SK-N-SH (cell line): ENCODE measurements around the gene MCC. TPM values are rescaled to one million over a fixed set of nuclear protein-coding genes. Genes with fewer than 3 reads are reported as not detected.

Source experiments
- CTCF ChIA-PET: fragments of 300-600, 350-600 bp; formaldehyde crosslinking; extraction: SDS; loops from one replicate; lab custom pipeline; 2021; lab: Yijun Ruan, JAX
- POLR2A ChIA-PET: fragments of 350-600 bp; sonication (Branson Sonifier 250); formaldehyde crosslinking; extraction: SDS; loops from one replicate; lab custom pipeline; 2020; ENCODE audit warnings: antibody characterized with exemption, inconsistent platforms; lab: Yijun Ruan, JAX
- DNase-seq: peaks from one replicate; pipeline ENCODE4 v3.0.0; 2012
- H2AFZ ChIP-seq: fragments of 200-600 bp; sonication (generic); 2 replicates; pipeline ENCODE4 v1.8.1; 2016; ENCODE audit warnings: antibody characterized with exemption, mild to moderate bottlenecking, low read depth
- H3F3A ChIP-seq: fragments of 200-600 bp; sonication (generic); replicated peaks from 2 replicates; pipeline ENCODE3; 2016; ENCODE audit warnings: antibody characterized with exemption, mild to moderate bottlenecking; ENCODE audit not compliant: insufficient read depth
- H3K27ac ChIP-seq, 2 experiments: fragments of 200-500 bp in 1 of 2; fragments of 200-600 bp in 1 of 2; sonication (Bioruptor generic) in 1 of 2; sonication (generic), shearing (Covaris generic) in 1 of 2; 2 replicates each; pipeline versions ENCODE4 v1.5.1 to v1.6.1; 2014 to 2016; ENCODE audit warnings: low read depth in 2 of 2, inconsistent platforms in 1 of 2, low read length in 1 of 2, mild to moderate bottlenecking in 1 of 2, mixed read lengths in 1 of 2
- H3K27me3 ChIP-seq: fragments of 200-600 bp; sonication (generic), shearing (Covaris generic); 2 replicates; pipeline ENCODE4 v1.6.1; 2016; ENCODE audit warnings: mixed run types; ENCODE audit not compliant: insufficient read depth
- H3K36me3 ChIP-seq, 2 experiments: fragments of 200-500 bp in 1 of 2; fragments of 200-600 bp in 1 of 2; sonication (Bioruptor generic) in 1 of 2; sonication (generic) in 1 of 2; replicated peaks in 1 of 2; 2 replicates each; pipeline versions ENCODE3 to v1.5.1; 2014 to 2016; ENCODE audit warnings: low read length in 1 of 2, mild to moderate bottlenecking in 1 of 2; ENCODE audit not compliant: insufficient read depth in 2 of 2, control insufficient read depth in 1 of 2
- H3K4me1 ChIP-seq, 2 experiments: fragments of 200-500 bp in 1 of 2; fragments of 200-600 bp in 1 of 2; sonication (Bioruptor generic) in 1 of 2; sonication (generic), shearing (Covaris generic) in 1 of 2; 2 replicates each; pipeline versions ENCODE4 v1.5.1 to v1.6.1; 2014 to 2016; ENCODE audit warnings: low read depth in 1 of 2, low read length in 1 of 2, mixed run types in 1 of 2; ENCODE audit not compliant: insufficient read depth in 2 of 2, control insufficient read depth in 1 of 2
- H3K4me2 ChIP-seq: fragments of 200-600 bp; sonication (generic), shearing (Covaris generic); 2 replicates; pipeline ENCODE4 v1.6.1; 2017; ENCODE audit warnings: mixed run types
- H3K4me3 ChIP-seq, 2 experiments: fragments of 200-500 bp in 1 of 2; fragments of 200-600 bp in 1 of 2; sonication (Bioruptor generic) in 1 of 2; sonication (generic), shearing (Covaris generic) in 1 of 2; 2 replicates each; pipeline versions ENCODE4 v1.5.1 to v1.8.1; 2014 to 2016; ENCODE audit warnings: low read depth in 2 of 2, inconsistent platforms in 1 of 2, low read length in 1 of 2, mild to moderate bottlenecking in 1 of 2, mixed read lengths in 1 of 2, moderate library complexity in 1 of 2
- H3K79me2 ChIP-seq: fragments of 200-600 bp; sonication (generic); 2 replicates; pipeline ENCODE4 v1.8.1; 2017; ENCODE audit warnings: mild to moderate bottlenecking; ENCODE audit not compliant: insufficient read depth
- H3K9ac ChIP-seq: fragments of 200-600 bp; sonication (generic); 2 replicates; pipeline ENCODE4 v1.6.1; 2017; ENCODE audit warnings: mixed run types
- H3K9me2 ChIP-seq: fragments of 200-600 bp; sonication (generic); 2 replicates; pipeline ENCODE4 v1.6.1; 2017; ENCODE audit warnings: mixed run types
- H3K9me3 ChIP-seq: fragments of 200-600 bp; sonication (generic); 2 replicates; pipeline ENCODE4 v1.6.1; 2017; ENCODE audit warnings: mixed run types, mild to moderate bottlenecking, moderate library complexity
- H4K20me1 ChIP-seq: fragments of 200-600 bp; sonication (generic); 2 replicates; pipeline ENCODE4 v1.6.1; 2017; ENCODE audit warnings: mild to moderate bottlenecking, mixed run types; ENCODE audit not compliant: insufficient read depth
- CHD2 ChIP-seq: fragments of 150-350 bp; IDR thresholded peaks from 2 replicates; pipeline ENCODE4 v1.6.1; 2018; ENCODE audit warnings: low read length; ENCODE audit not compliant: partially characterized antibody
- ELF1 ChIP-seq: IDR thresholded peaks from 2 replicates; pipeline ENCODE4 v1.4.0; 2012
- EP300 ChIP-seq, 2 experiments: IDR thresholded peaks; 2 replicates each; pipeline versions ENCODE4 v1.4.0 to v1.6.1; 2012; ENCODE audit warnings: borderline replicate concordance in 1 of 2, low read depth in 1 of 2, low read length in 1 of 2
- EZH2phosphoT487 ChIP-seq: fragments of 200-600 bp; sonication (generic); IDR thresholded peaks from 2 replicates; pipeline ENCODE4 v1.6.1; 2017; ENCODE audit warnings: low read depth, mixed run types, mild to moderate bottlenecking, antibody characterized with exemption, moderate library complexity, borderline replicate concordance
- FOSL2 ChIP-seq: IDR thresholded peaks from 2 replicates; pipeline ENCODE4 v1.4.0; 2012; ENCODE audit warnings: low read depth, mild to moderate bottlenecking, moderate library complexity, borderline replicate concordance
- FOXJ3 ChIP-seq: sonication (generic); formaldehyde crosslinking; IDR thresholded peaks from 2 replicates; pipeline ENCODE4 v1.5.1; 2020; ENCODE audit warnings: mild to moderate bottlenecking, missing genetic modification reagents
- MAX ChIP-seq: IDR thresholded peaks from 2 replicates; pipeline ENCODE4 v1.4.0; 2012; ENCODE audit warnings: low read depth
- MEF2A ChIP-seq: IDR thresholded peaks from 2 replicates; pipeline ENCODE4 v1.4.0; 2012; ENCODE audit warnings: low read depth, borderline replicate concordance
- MXI1 ChIP-seq: IDR thresholded peaks from 2 replicates; pipeline ENCODE4 v1.6.1; 2012; ENCODE audit warnings: mild to moderate bottlenecking, low read depth, low read length, improper control_type of control experiment
- POLR2AphosphoS5 ChIP-seq: IDR thresholded peaks from 2 replicates; pipeline ENCODE4 v1.6.1; 2012; ENCODE audit warnings: low read depth, low read length
- RXRA ChIP-seq: IDR thresholded peaks from 2 replicates; pipeline ENCODE4 v1.4.0; 2012; ENCODE audit warnings: low read depth, mild to moderate bottlenecking, borderline replicate concordance
- TCF12 ChIP-seq: IDR thresholded peaks from 2 replicates; pipeline ENCODE4 v1.4.0; 2012
- YY1 ChIP-seq: IDR thresholded peaks from 2 replicates; pipeline ENCODE4 v1.4.0; 2012; ENCODE audit warnings: low read depth, mild to moderate bottlenecking
- WGBS: methylation state at CpG from one replicate; pipeline ENCODE4 v1.1.6; 2017; ENCODE audit warnings: low lambda C conversion rate; 5-methylcytosine and 5-hydroxymethylcytosine counted together
- polyA plus RNA-seq, 3 experiments: library from polyadenylated mRNA; depleted of rRNA; stranded (reverse); fragments of >200 nt; gene quantifications; 2 replicates each; pipeline ENCODE4 v1.2.3, GENCODE V29; 2012
- TF ChIP-seq, protein P1 (sequence below): fragments of 150-350 bp; IDR thresholded peaks from 2 replicates; pipeline ENCODE4 v1.6.1; 2016; ENCODE audit warnings: mild to moderate bottlenecking, low read depth, low read length
- TF ChIP-seq, protein P2 (sequence below): fragments of 200-600 bp; sonication (generic); IDR thresholded peaks from 2 replicates; pipeline ENCODE4 v1.6.1; 2017; ENCODE audit warnings: antibody characterized with exemption, mild to moderate bottlenecking, moderate library complexity
- TF ChIP-seq, protein P3 (sequence below): IDR thresholded peaks from 2 replicates; pipeline ENCODE4 v1.4.0; 2012; ENCODE audit warnings: low read depth, borderline replicate concordance

The MCC gene
- polyA plus RNA-seq, 1 of the 3 experiments (the other 2 are of a cell fraction): 3.6 TPM

DNA sequence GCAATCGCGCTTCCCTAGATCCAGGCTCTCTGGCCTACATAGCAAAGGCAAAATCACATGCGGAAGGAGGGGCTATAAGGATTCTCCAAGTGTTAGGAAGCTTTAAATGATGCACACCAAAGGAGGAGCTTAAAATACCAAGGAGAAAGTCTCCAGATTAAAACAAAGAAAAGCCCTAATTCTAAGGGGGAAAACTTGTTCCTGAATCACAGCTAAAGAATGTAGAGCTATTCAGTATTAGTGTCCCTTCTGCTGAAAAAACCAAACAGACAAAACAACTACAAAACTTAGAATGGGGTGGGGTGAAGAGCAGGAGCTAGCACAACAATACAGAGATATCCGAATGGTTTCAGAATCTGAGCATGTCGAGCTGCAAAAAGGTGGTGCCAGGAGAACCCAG, 297.9 kb downstream of the MCC start (continued):
- TF ChIP-seq EZH2phosphoT487 (no peak), MEF2A (no peak), YY1 (no peak), FOSL2 (no peak), CHD2 (no peak)
- TF ChIP-seq, protein P1, sequence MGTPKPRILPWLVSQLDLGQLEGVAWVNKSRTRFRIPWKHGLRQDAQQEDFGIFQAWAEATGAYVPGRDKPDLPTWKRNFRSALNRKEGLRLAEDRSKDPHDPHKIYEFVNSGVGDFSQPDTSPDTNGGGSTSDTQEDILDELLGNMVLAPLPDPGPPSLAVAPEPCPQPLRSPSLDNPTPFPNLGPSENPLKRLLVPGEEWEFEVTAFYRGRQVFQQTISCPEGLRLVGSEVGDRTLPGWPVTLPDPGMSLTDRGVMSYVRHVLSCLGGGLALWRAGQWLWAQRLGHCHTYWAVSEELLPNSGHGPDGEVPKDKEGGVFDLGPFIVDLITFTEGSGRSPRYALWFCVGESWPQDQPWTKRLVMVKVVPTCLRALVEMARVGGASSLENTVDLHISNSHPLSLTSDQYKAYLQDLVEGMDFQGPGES: no peak

- POLR2A ChIA-PET: no interaction called here
- Histone ChIP-seq H3K27me3 (no peaks in the 10 kb centered on the region), H3K4me3 (no peak overlapping the region), H3K27ac (peak overlapping the region in 1 of 2 experiments; percentile 58; a peak in 2 of 4 replicates), H3K9me3 (no peaks in the 10 kb centered on the region), H3K79me2 (no peaks in the 10 kb centered on the region), H3F3A (no peaks in the 10 kb centered on the region), H3K36me3 (no peaks in the 10 kb centered on the region), H3K4me1 (peaks cover 0 to 23% of the 10 kb centered on the region in 2 experiments; a peak in 1 of 4 replicates), H2AFZ (no peak overlapping the region), H3K9me2 (no peaks in the 10 kb centered on the region), H3K9ac (no peak overlapping the region), H3K4me2 (no peak overlapping the region), H4K20me1 (no peaks in the 10 kb centered on the region)
- 69% methylated on average over 3 of the region's 3 CpGs for WGBS
- no peak for DNase-seq
- CTCF ChIA-PET: interaction anchor here (1.3 kb wide), 1 partner anchor 9 kb away, joined by 3 read pairs; no protein-coding TSS in a partner anchor
- TF ChIP-seq, protein P2, sequence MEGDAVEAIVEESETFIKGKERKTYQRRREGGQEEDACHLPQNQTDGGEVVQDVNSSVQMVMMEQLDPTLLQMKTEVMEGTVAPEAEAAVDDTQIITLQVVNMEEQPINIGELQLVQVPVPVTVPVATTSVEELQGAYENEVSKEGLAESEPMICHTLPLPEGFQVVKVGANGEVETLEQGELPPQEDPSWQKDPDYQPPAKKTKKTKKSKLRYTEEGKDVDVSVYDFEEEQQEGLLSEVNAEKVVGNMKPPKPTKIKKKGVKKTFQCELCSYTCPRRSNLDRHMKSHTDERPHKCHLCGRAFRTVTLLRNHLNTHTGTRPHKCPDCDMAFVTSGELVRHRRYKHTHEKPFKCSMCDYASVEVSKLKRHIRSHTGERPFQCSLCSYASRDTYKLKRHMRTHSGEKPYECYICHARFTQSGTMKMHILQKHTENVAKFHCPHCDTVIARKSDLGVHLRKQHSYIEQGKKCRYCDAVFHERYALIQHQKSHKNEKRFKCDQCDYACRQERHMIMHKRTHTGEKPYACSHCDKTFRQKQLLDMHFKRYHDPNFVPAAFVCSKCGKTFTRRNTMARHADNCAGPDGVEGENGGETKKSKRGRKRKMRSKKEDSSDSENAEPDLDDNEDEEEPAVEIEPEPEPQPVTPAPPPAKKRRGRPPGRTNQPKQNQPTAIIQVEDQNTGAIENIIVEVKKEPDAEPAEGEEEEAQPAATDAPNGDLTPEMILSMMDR: no peak
- no peak for TF ChIP-seq POLR2AphosphoS5
Observed at GRCh38 chr5:113189291-113189690, 299.0 kb downstream of the MCC start.

- H3K36me3 ChIP-seq: no peaks in the 10 kb centered on the region
- no peaks in the 10 kb centered on the region for H3F3A ChIP-seq
- TF ChIP-seq, protein P1: no peak
- TF ChIP-seq MXI1: no peak
- no peak for TF ChIP-seq FOSL2
- TF ChIP-seq POLR2AphosphoS5: no peak
- TF ChIP-seq RXRA: no peak
- TF ChIP-seq EP300 (IDR thresholded peaks at IDR 0.05; ENCODE audit: borderline replicate concordance in 1 of 2, low read depth in 1 of 2, low read length in 1 of 2): no peak
- TF ChIP-seq, protein P2: no peak
- TF ChIP-seq, protein P3, sequence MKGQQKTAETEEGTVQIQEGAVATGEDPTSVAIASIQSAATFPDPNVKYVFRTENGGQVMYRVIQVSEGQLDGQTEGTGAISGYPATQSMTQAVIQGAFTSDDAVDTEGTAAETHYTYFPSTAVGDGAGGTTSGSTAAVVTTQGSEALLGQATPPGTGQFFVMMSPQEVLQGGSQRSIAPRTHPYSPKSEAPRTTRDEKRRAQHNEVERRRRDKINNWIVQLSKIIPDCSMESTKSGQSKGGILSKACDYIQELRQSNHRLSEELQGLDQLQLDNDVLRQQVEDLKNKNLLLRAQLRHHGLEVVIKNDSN: no peak
- TF ChIP-seq TCF12: no peak
- no peak for TF ChIP-seq ELF1
- TF ChIP-seq EZH2phosphoT487: no peak
- TF ChIP-seq MAX: no peak
- TF ChIP-seq FOXJ3: no peak
- H3K9me2 ChIP-seq: no peaks in the 10 kb centered on the region
- H3K9me3 ChIP-seq: no peaks in the 10 kb centered on the region
- H2AFZ ChIP-seq: no peak overlapping the region
- no peaks in the 10 kb centered on the region for H4K20me1 ChIP-seq
- DNase-seq: no peak
- no peaks in the 10 kb centered on the region for H3K27me3 ChIP-seq
- no peaks in the 10 kb centered on the region for H3K79me2 ChIP-seq
- ChIA-PET POLR2A (no interaction called here), CTCF (interaction anchor here (1.3 kb wide), 1 partner anchor 10 kb away, joined by 3 read pairs; no protein-coding TSS in a partner anchor)
- no peak overlapping the region for H3K4me2 ChIP-seq
- H3K4me1 ChIP-seq: peaks cover 0 to 24% of the 10 kb centered on the region in 2 experiments; a peak in 1 of 4 replicates
- H3K9ac ChIP-seq: no peak overlapping the region
- no peak overlapping the region for H3K4me3 ChIP-seq
- peak overlapping the region in 1 of 2 experiments; percentile 58; a peak in 2 of 4 replicates for H3K27ac ChIP-seq
Observed at GRCh38 chr5:113188436-113188835, 299.8 kb downstream of the MCC start.
